ENCODE data around the gene IRS2. TPM values are rescaled to one million over a fixed set of nuclear protein-coding genes. Genes with fewer than 3 reads are reported as not detected.
A peak's percentile ranks its signal among the peaks of the same experiment; 100 is the strongest.

Gene IRS2
- total RNA-seq, 1 donor from 2014 or later, result 11.8 TPM

- Mint-ChIP-seq H3K9me3 (no peaks in the 10 kb centered on the region), H3K4me3 (peak overlapping the region; percentile 54), H3K27ac (no peak overlapping the region), H3K4me1 (peaks cover 34% of the 10 kb centered on the region), H3K27me3 (ENCODE audit: low read depth) (peaks cover 3% of the 10 kb centered on the region), H3K36me3 (peaks cover 8% of the 10 kb centered on the region)
- TF ChIP-seq CTCF (IDR thresholded peaks at IDR 0.05; ENCODE audit: unreplicated experiment), result no peak
- no peak for DNase-seq (ENCODE audit: low spot score in 2 of 2, unreplicated experiment in 2 of 2)
Observed at GRCh38 chr13:109781384-109782065, 4.9 kb downstream of the IRS2 start.

DNA sequence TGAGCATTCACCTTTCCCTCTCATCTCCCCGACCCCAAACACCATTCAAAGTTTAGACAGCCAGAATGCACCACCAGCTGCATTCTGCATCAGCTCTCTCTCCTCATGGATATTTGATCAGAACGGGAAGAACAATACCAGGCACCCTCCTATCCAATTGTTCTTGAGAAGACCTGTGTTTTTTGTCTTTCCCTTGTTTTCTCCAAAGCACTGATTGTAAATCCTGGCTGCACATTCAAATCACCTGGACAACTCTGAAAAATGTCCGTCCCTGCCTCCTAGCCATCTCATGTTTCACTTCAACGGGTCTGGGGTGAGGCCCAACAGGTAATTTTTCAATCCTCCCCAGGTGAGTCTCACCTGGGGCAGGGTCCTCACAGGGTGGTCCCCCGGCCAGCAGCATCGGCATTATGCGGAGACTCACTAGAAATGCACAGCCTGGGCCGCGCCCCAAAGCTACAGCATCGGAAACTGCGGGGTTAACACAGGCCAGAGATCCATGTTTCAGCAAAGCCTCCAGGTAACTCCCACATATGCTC is 5.5 kb downstream of the IRS2 start:
- peaks cover 34% of the 10 kb centered on the region for H3K4me1 Mint-ChIP-seq
- DNase-seq (ENCODE audit: low spot score in 2 of 2, unreplicated experiment in 2 of 2), result no peak
- H3K27me3 Mint-ChIP-seq (ENCODE audit: low read depth), result peaks cover 3% of the 10 kb centered on the region
- H3K27ac Mint-ChIP-seq, result no peak overlapping the region
- peak overlapping the region; percentile 54 for H3K4me3 Mint-ChIP-seq
- H3K9me3 Mint-ChIP-seq, result no peaks in the 10 kb centered on the region
- H3K36me3 Mint-ChIP-seq, result peaks cover 8% of the 10 kb centered on the region
- no peak for TF ChIP-seq CTCF (IDR thresholded peaks at IDR 0.05; ENCODE audit: unreplicated experiment)

DNA sequence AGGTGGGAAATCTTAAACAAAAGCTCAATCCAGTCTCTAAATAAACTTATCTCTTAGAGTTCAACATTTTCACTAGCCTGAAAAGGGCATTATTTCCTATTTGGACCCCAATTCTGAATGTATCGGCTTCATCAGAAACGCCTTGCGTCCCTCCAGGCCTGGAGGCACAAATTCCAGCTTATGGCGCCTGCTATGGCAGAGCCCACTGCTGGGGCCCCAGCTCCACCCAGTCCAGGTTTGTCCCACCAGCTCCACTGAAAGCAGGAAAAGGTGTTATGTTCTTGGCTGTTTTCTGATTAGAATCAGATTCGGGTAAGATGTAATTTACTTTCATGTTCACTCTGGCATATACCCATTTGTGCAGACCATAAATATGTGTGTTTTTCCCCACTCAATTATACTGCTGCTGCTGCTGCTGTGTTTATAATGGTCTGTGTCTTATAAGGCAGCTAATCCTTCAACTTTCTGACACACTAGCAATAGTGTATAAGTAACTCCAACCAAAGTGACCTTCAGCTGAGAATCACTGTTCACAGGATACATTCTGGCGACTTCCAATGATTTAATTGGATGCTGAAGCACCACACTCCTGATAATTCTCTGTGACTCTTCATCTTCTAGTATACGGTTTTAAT is 6.4 kb downstream of the IRS2 start:
- peaks cover 3% of the 10 kb centered on the region for H3K27me3 Mint-ChIP-seq (ENCODE audit: low read depth)
- TF ChIP-seq CTCF (IDR thresholded peaks at IDR 0.05; ENCODE audit: unreplicated experiment), result no peak
- no peak overlapping the region for H3K27ac Mint-ChIP-seq
- H3K36me3 Mint-ChIP-seq, result peaks cover 8% of the 10 kb centered on the region
- H3K9me3 Mint-ChIP-seq, result no peaks in the 10 kb centered on the region
- H3K4me1 Mint-ChIP-seq, result peaks cover 34% of the 10 kb centered on the region
- H3K4me3 Mint-ChIP-seq, result peak overlapping the region; percentile 3
- no peak for DNase-seq (ENCODE audit: low spot score in 2 of 2, unreplicated experiment in 2 of 2)

GRCh38 chr13:109779074-109779473 is 7.3 kb downstream of the IRS2 start:
- DNase-seq (ENCODE audit: low spot score in 2 of 2, unreplicated experiment in 2 of 2), result no peak
- Mint-ChIP-seq H3K4me3 (no peak overlapping the region), H3K36me3 (peaks cover 10% of the 10 kb centered on the region), H3K27me3 (ENCODE audit: low read depth) (peaks cover 2% of the 10 kb centered on the region), H3K9me3 (no peaks in the 10 kb centered on the region), H3K4me1 (peaks cover 33% of the 10 kb centered on the region), H3K27ac (no peak overlapping the region)
- TF ChIP-seq CTCF (IDR thresholded peaks at IDR 0.05; ENCODE audit: unreplicated experiment), result no peak

- TF ChIP-seq CTCF (IDR thresholded peaks at IDR 0.05; ENCODE audit: unreplicated experiment), result no peak
- Mint-ChIP-seq H3K27ac (no peak overlapping the region), H3K9me3 (no peaks in the 10 kb centered on the region), H3K4me1 (peaks cover 32% of the 10 kb centered on the region), H3K36me3 (peaks cover 12% of the 10 kb centered on the region), H3K4me3 (no peak overlapping the region), H3K27me3 (ENCODE audit: low read depth) (no peaks in the 10 kb centered on the region)
- DNase-seq (ENCODE audit: low spot score in 2 of 2, unreplicated experiment in 2 of 2), result no peak
Observed at GRCh38 chr13:109778102-109778542, 8.3 kb downstream of the IRS2 start.
